ENCODE results near the gene SLC14A1.

Gene SLC14A1

DNA sequence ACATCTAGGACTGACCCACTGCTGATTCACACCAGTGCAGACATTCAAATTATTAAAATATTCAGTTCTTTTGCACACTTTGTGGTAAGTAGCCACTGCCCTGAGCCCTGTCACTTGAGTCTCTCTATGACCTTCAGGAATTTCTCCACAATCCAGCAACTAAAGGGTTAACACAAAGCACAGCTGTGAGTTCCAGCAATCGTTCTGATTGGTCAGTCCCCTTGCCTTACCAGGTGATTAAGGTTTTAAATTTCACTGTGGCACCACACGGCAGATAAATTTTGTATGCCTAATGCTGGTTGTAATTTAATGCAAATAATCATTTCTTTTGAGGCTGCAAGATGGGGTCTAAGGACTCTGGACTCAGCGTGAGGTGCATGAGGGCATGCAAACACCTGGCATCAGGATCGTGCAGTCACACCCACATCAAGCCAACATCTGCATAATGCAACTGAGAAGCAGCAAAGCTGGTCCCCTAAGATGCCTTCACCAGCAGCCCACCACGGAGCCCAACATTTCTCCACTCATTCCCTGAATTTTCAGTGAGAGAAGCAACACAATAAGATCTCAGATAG lies 36.6 kb downstream of the SLC14A1 start:
- no peak for DNase-seq

DNA sequence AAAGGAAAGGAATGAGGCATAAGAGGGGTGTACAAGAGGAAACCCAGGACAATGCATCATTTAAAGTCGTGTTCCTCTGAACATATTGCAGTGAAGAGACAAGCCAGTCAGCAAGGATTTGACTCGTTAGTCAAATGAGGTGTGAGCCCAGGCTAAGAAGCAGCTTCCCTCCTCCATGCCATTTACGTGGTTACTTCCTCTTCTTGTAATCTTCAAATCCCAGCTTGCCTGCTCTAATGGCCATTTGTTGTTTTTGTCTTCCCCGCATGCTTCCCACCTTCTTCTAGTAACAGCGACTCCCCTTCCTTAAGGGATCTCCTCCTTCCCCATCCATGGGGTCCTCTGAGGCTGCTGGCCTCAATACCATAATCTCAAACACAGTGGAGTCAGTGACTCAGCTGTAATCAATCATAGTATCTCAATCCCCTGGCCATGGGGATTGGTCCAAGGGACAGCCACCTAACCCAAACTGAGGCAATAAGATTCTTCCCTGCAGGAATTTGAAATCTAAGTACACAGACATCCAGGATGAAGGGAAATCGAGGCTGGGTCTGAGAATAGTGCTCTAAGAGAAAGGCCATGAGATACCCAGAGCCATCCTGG lies 37.6 kb downstream of the SLC14A1 start:
- no peak for DNase-seq

DNA sequence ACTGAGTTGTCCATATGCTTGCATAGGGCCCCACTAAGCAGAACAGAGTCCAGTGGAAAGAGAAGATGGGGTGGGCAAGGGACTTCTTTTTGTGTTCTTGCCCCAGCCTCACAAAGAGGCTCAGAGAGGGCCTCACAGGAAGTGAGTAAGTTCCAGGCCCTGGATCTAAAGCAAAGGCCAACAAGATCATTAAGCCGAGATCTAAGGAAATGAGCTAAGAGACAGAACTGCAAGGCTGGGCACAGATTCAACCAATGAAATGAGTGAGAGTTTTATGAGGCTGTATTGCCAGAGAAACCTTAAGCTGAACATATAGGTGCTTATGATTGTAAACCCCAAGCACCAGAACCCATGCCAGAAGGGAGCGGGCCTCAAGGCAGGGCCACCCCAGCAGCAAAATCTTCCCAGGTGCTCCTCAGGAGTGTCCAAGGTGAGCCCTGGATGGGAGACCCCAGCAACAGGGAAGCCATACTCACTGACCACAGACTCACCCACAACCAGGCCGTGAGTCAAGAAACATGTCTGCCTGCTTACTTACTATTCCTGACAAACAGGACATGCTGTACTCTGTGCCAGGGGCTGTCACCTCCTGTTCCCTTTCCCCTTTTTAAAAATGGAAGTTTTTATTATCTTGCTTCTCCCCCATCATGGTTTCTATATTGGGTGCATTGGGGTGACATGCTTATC lies 40.2 kb downstream of the SLC14A1 start:
- DNase-seq: no peak

DNA sequence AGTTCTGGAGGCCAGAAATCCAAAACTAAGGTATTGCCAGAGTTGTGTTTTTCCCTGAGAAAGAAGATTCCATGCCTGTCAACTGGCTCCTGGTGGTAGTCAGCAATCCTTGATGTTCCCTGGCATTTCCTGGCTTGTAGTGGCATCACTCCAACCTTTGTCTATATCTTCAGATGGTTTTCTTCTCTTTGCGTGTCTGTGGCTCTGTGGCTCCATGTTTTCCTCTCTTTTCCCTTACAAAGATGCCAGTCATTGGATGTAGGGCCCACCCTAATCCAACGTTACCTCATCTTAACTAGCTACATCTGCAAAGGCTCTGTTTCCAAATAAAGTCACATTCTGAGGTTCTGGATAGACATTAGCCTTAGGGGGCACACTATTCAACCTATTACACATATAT lies 41.8 kb downstream of the SLC14A1 start:
- no peak for DNase-seq

DNA sequence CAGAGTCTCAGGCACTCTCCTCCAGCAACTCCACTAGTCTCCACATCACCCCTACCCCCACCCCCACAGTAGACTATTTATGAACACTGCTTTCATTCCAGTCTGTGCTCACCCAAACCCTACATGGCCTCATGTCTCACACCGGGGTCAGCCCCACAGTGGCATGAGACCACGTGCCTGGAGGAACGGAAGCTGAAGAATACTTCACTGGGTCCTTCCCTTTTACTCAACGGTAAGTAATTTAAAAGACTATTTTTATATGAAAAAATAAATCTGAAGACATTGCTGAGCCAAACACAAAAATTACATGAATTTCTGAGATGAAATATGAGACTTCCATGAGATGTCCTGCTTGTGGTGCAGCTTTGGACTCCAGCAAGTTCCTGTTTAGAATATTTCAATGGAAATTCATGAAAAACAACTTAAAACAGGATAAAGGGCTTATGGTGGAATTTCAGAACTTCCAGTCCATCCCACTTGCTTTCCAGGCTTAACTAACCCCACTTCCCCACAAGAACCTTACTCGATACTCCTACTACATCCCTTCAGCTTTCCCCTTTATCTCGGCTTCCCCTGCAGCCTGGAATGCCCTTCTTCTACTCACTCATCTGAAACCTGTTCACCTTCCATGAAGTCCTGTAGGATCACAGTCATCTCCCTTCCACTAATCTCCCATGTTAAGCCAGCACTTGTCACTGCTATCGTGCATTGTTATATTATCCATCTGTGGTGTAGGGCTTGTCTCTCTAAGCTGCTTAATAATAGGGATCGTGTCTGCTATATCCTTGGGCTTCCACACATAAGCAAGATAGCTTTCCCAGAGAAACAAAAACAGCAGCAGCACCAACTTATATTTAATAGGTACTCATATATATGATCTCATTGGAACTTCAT lies 47.9 kb downstream of the SLC14A1 start:
- DNase-seq: no peak

DNA sequence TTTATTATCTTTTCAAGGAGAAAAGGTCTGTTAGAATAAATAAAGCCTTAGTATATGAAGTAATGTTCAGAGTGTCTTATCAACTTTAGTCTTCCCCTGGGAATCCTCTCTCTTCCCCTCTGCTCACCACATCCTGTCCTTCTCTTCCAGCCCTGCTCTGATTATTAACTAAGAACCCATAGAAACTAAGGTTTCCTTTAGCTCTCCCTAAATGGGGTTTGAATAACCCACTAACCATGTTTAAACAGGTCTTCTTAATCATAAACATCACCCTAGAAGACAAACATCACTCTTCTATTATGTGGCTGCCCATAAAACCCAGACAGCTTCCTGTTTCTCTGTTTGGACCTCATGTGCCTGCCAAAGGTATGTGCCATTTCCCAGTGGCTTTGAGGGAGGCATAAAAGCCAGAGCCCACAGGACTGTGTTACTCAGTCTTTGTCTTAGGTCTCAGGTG lies 50.1 kb downstream of the SLC14A1 start:
- DNase-seq: no peak

DNA sequence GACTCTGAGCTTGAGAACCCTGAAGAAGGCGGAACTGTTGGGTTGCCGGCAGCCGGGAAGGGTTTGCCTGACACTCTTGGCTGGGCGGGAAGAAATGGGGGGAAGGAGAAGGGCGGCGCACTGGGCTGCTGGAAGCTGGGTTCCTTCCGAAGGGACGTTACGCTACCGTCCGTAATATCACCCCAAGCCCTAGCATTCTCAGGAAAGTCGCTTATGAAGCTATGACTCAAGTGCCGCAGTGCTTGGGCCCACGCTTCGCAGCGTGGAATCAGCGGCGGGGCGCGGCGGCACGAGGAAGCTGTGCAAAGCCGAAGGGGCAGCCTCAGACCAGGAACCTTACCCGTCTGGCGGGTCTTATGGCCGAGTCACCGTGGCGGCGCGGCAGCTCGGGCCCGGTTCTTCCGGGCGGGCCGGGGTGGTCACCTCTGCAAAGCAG lies 51.3 kb downstream of the SLC14A1 start:
- DNase-seq: peak in 12 of 14 donors; percentile 12 to 58 (median 35)

DNA sequence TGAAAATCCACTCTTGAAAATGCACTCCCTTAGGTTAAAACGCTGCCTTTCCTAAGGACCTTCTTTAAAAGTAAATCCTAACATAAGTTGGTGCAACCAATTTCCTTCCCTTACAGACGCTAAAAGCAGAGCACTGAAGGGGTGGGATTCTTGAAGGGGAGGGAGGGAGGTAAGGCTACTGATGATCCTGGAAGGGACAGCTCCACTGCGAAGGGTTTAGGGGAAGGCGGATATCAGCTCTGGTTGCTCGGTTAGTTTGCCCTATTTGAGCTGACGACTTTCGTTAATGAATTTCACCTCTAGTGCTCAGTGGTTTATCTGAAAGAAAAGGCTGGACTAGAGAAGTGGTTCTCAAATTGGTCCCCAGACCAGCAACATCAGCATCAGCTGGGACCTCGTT lies 51.8 kb downstream of the SLC14A1 start:
- DNase-seq: no peak

DNA sequence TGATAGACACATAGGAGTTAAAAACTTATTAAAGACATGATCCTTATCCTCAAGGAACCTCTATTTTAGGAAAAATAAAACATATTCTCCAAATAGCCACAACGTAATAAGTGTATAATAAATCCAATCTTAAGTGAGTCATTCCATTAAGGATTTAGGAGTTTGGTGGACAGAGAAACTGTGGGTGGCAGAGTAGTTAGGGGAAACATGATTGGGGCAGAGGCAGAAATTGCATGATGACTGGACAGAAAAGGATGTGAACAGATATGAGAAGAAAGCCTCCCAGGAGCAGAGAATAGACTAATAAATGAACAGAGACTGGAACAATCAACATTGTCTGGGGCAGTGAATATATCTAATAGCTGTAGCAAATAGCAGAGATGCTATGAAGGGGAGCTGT lies 53.4 kb downstream of the SLC14A1 start:
- DNase-seq: no peak

DNA sequence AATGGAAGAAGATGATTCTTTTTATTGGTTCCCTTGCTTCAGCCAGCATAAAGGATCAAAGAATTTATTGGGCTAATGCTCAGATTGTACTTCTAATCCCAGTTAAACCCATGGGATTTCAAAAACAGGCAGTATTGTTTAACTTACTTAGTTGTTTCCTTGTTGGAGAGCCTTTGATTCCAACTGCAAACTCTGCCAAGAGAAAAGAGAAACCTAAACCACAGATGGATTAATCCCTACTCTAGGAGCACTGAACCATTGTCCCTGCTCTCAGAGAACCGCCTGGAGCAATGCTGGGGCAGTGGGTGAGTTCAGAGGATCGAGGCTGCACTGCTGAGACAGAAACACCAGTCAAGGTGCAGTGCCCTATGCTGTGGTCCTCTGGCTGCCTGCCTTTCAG lies 56.6 kb downstream of the SLC14A1 start:
- no peak for DNase-seq

DNA sequence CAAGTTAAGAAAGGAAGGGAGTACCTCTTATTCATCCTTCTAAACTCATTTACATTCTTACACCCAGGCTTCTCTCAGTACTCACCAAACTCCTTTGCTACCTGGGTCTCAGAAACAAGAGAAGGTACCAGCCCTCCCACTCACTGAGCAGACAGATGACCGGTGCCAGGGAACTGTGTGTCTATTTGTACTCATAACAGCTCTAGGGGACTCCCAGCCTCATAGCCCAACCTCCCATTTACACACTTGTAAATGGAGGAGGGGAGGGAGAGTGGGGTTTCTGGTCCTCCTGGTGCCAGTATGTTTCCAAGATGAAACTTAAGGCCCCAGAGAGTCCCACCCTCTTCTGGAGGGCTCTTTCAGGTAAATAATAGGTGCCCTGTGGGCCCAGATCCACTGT lies 58.7 kb downstream of the SLC14A1 start:
- no peak for DNase-seq

DNA sequence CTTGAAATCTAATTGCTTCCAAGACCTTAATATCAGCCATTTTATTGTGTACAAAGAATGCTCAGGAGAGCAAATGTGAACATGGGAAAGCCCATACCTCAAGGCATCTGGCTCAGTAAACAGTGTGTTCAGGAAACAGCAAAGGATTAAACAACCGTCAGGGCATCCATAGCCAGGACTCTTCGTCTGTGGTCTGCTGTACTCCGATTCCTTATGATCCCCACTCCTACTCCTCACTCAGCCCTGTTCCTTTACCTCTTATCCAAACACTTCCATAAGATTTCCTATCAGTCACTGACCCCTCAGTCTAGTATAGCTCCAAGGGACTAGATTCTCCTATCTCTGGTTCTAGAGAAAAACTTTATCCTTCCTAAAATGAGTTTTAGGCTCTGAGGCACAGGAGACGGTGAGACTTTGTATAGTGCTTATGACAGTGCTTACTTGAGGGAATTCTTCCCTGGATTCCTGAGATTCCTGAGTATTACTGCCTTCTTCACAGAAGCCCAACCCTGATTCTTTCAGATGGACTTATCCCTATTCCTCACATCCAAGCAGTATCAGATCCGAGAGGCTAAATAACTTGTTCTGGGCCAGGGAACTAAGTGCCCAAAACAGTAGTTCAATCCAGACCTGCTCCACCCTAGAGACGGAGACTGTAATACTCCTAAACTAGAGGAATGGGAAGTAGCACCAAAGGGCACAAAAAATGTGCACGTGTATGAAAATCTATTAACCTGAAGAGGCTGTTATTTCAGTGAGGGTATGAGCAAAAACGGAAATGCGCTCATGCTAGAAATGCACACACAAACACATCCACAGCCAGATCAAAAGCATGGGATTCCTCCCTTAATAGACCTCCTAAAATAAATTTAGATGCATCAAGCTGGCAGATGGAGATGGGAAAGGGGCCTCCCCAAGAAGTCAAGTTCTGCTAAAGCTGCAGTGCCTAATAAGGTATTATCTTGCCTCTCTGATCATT lies 59.4 kb downstream of the SLC14A1 start:
- DNase-seq: no peak

DNA sequence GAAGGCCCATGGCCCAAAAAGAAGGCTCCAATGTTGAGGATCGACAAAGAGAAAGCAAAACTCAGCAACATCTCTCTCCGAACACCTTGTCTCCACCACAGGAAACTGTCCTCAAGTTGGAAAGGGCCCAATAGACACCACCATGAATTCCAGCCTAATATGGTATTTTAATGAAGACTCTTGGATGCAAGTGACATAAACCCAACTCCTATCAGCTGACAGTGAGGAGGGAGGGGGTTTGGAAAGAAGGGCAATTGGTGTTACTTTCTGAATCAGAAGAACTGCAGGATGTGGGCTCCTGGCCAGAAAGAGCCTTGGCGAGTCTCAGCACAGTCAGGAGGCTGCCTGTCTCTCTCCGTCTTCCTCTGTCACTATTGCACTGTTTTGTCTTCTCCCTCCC lies 61.2 kb downstream of the SLC14A1 start:
- no peak for DNase-seq

DNA sequence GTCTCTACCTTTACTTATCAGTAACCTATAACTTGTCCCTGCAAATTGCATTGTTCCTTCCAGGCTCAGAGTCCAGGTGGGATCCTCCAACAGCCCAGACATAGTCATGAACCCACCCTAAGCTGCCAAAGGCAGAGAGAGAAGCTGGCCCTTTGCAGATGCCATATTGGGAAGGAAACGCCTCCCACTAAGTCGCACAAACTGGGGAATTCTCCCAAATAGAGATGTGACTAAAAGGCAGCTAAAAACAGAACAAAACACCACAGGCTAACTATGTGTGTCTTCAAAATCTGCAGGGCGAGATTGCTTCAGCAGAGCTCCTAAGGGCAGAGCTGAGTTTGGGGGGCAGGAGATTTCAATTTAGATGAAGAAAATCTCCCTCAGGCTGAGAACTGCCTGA lies 63.0 kb downstream of the SLC14A1 start:
- no peak for DNase-seq

DNA sequence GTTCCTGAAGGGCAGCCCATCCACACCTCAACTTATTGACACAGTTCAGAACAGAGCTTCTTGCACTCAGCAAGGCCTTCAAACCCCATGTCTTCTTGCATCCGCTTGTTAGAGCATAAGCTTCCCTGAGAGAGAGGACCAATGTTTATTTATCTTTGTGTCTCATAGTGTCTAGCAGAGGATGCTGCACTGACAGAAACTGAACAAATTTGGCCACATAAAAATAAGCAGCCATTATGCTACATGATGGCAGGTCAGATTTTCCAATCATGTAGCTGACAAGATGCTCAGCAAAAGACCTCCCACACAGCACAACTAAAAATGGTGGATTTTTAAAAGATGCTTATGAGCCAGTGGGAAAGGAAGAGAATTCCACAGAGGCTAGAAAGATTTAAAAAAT lies 63.4 kb downstream of the SLC14A1 start:
- DNase-seq: no peak

DNA sequence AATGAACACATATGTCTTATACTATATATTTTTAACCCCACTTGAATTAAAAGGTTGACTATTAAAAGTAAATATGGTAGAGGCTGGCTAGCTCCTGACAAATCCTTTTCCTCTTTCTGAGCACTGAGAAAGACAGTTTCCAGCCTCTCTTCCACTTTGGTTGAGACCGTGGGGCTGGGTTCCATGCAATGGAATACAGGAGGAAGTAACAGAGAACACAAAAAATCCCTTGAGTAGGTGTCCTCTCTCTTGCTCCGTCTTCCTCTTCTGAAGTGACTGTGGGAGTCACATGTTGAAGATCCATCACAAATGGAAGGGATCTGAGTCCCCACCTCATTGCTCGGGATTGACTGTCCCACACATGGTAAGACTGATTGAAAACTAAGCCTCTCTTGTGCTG lies 64.9 kb downstream of the SLC14A1 start:
- no peak for DNase-seq

DNA sequence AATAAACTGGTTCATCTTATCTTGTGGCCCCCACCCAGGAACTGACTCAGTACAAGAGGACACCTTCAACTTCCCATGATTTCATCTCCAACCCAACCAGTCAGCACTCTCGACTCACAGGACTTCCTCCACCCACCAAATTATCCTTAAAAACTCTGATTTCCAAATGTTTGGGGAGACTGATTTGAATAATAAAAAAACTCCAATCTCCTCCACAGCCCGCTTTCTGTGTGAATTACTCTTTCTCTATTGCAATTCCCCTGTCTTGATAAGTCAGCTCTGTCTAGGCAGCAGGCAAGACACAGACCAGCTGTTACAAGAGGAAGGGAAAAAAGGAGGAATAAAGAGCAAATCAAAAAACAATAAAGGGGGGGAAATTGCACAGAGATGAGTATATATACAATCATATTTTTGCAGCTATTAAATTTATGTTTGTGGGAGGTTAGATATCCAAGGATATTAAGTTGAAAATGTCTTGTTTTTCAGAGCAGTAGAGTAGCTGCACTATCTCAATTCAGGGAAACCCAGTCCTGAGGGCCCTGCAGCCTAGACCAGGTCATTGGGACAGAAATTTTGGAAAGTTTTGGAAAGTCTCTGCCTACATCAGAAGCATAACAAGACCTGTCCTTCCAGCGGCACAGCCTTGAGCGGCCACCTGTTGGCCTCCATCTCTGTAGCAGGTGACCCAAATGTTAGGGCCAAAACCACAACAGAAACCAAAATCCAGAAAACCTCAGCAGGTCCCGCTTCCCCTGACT lies 68.7 kb downstream of the SLC14A1 start:
- DNase-seq: no peak

DNA sequence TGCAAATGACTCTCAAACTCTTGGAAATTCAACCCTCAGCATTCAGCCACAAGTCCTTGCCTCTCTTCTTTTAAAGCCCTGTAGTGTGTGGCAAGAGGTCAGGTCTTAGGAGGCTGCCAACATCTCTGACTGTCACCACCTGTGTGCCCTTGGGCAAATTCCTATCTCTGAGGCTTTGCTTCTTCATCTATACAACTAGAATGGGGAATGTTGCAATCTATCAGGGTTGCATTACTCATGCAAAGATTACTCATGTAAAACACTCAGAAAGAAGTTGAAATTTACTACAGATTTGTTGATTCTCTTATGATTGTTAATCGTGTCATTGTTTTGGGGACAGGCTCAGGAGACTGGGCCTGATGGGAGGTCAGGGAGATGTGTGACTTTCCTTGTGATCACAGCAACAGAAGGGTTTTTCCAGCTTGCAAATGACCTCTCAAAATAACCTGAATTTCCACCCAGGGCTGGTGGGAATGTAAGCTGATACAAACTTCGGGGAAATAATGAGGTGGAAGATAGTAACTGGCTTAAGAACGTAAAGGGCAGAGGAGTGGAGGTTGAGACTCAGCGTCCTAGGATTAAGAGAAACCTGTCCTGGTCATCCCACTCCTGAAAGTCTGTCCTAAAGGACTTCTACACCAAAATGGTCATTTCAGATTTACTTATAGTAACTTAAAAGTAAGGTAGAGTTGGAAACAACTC lies 69.4 kb downstream of the SLC14A1 start:
- DNase-seq: no peak

DNA sequence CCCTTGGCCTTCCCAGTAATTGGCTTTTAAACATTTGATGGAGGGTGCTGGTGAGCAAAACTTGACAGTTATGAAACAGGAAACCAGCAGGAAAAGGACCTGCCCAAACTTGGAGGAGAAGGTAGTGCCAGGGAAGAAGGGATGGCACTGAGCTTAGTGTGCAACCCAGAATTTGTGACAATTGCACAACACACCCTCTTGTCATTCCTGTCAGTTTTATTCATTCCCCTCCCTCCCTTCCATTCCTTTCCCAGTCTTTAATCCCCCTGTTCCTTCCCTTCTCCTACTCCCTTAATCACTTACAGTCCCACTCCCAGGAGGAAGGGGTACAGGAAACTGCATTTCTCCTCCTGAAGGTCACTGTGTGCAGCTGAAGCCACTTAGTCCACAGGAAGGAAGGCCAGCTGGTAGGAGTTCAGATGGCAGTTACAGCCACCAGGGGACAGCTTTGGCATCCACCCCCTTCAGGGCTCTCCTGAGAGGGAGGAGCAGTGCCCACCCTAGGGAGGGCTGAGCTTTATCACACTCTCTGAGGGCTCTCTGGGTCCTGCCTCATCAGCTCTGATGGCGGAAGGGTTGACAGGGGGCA lies 77.5 kb downstream of the SLC14A1 start:
- no peak for DNase-seq
